HCEC 1CT (cell line): ENCODE measurements around the gene SMIM32.

Experiments
- DNase-seq: peaks from one replicate; pipeline ENCODE4 v3.0.0-alpha.2; 2017

SMIM32 gene

DNA sequence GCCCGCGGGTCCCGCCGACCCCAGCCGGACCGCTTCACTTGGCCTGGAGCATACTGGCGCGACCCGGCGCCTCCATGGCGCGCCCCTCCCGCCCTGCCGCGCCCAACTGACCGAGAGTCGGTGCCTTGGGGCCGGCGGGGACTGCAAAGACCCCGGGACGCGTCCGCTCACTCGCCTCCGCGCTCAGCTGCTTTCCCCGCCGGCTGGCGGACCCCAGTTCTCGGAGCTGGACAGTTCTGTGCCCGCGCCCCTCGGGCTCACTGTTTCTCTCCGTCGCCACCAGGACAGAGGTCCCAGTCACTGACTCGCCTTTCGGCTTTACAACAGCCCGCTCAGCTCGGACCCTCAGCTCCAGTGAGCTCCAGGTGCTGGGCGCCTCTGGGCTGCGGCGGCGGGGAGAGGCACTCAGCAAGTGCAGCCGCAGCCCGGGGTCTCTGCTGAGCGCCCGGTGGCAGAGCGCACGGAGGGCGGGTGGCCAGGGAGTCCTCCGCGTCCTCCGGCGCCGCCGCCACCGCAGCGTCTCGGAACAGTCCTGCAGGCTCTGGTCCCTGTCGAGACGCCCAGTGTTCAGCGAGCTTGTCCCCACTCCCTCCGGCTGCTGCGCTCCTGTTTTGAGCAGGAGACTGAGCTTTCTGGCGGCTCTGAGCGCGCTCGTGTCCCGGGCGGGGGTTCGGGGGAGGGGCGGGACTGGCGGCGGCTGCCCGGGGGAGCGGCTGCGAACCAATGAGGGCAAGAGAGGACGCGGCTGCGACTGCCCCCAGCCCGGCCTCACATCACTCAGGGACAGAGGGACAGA, at the start of gene SMIM32:
TSS of gene SMIM32 (minus strand) at position 637 of the 796 bp plus-strand sequence. CDS start 638 bp downstream, outside the sequence.
- no peak for DNase-seq

DNA sequence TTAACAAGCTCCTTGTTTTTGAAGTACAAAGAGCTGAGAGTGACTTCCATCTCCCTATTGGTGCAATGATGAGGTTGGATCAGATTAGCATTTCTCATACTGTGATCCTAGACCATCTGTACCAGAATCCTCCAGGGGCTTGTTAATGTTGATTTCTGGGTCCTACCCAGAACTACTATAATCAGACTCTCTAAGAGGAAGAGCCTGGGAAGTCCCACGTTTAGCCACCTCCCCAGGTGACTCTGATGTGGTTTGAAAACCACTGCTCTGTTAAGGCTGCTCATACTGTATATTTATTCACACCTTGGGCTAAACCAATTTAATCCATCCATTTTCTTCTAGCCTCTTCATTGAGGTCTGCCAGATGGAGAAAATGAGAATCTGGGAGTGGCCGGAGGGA, 49.6 kb upstream of the SMIM32 start:
- DNase-seq = no peak

DNA sequence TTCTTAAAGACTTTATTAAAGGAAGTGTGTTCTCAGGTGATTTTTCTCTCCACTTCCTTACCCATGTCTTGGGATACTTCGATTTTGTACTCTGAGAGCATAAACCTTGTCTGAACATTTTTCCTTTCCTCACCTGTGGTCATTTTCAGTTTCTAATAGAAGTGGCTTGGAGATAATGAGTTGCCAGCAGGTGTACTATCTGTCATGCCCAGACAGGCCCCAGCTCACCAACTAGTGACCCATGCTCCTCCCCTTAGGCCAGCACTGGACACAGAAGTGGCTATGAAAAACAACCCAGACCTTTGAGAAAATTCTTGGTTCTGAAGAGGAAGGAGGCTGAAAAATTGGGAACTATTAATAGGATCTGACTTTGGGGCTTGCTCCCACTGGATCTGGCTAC, 49.2 kb upstream of the SMIM32 start:
- DNase-seq = no peak

DNA sequence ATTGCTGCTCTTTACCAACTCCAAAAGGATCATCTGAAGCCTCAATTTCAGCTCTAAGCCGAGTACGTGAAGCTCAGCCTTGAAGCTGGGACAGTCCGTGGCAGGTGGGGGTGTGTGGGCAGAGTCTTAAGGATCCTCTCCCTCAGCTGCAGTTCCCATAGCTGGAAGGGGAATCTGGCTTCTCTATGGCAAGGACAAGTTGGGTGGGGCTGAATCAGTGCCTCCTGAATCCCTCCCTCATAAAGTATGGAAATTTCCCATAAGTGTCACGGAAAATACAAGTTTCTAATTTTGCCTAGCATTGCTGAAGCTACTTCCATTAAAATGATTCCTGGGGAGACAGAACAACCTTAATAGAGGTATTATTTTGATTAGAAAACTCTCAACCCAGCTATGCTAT, 47.9 kb upstream of the SMIM32 start:
- DNase-seq = no peak

DNA sequence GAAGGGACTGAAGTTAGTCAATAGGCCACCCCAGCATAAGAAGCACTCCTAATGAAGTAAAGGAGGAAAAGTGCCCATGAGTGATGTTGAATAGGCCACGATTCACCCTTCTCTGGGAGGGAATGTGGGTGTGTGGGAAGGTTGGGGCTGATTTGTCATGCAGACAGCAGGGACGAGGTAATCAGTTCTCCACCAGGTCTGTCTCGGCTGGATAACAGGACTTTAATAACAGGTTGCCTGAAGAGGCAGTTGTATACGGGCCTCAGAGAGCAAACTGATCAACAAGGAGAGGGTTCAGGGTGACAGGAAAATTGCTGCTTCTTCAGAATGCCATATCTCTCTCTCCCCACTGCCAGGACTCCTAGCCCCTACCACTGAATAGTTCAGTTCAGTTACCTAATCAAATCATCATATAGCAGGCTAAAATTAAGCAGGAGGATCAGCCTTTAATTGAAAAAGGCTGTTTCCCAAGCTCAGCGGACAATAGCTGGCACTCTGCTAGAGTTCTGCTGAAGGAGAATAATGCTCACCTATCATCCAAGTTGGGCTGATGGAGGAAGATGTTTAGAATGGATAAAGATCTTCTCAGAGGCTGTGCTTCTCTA, 43.6 kb upstream of the SMIM32 start:
- DNase-seq = no peak

DNA sequence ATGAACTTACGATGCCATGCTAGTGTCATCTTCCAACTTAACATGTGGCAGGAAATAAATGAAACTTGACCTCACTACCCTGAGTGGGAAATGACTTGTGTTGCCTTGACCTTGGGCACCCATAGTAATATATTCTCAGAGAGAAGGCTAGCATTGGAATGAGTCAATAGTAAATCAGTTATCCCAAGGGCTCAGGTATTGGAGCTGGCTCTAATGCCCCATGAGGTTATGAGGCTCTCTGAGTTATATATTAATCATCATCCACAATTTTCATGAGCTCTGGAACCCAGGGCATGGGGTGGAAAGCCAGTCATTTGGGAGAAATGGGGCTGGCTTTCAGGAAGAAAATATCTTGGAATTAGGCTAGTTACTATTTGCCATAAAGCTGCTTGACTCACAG, 42.4 kb upstream of the SMIM32 start:
- peak; percentile 63 for DNase-seq

DNA sequence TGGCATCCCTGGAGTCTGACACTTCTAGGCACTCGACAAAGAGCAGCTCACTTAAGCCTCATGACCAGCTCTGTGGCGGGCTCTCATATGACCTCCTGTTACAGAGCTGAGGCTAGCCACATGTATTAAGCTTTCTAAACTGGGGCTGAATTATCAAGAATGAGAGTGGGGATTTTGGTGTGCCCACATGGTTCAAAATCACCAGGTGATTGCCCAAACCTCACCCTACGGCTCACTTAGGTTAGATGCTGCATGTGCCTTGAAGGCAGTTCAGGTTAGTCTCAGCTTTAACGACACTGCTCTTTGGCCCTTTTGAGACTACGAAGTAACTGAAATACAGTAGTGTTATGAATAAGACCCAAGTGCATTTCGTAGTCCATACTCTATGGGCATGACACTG, 39.4 kb upstream of the SMIM32 start:
- DNase-seq = no peak

DNA sequence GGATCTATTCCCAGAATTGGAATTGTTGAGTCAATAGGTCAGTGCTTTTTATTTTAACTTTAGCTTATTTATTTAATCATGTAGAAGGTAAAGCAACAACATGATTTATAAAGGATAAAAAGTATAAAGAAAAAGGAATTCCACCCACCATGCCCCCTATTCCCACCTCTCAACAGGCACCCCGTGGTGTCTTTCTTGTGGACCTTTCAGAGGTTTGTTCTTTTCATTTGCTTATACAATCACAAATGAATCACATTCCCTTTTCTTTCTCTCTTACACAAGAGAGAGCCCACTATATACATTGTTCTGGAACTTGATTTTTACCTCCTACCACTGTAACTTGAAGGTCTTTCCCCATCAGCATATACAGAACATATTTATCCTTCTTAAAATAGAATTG, 37.2 kb upstream of the SMIM32 start:
- no peak for DNase-seq

DNA sequence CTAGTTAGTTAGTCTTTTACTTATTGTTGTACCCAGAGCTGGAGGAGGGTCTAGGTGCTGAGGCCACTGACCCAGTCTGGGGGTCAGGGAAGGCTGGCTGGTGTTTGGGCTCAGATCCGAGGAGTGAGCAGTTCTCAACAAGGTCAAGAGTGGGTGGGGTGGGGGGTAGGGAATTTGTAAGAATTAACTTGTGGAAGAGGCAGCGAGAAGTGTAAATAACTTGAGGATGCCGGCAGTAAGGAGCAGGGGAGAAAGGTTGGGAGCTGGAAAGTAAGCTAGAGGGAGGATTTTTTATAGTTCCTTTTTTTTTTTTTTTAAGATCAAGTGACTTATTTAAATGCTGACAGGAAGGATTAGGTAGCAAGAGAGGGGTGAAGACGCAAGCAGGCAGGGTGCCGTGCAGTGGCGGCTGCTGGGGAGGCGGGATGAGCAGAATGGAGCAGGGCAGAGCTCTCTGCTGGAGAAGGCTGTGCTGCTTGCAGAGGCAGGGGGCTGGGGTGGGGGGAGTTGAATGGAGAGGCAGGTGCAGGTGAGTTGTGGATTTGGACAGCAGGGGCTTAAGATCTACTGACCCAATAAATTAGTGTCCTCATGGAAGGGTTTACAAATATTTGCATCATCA, 35.3 kb upstream of the SMIM32 start:
- no peak for DNase-seq

DNA sequence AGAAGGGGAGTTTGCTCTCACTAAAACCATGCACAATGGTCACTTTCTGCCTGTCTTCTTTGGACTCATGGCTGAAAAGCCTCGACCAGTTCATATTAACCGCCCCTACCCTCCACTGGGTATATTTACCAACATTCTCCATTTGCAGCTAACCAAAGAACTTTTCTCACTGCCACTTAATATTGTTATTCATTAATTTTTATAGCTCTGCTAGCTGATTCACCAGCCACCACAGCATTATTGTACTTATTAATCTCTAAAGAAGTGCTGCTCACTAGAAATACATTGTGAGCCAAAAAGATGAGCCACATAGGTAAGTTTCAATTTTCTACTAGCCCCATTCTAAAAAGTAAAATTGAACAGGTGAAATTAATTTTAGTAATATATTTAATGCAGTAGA, 33.4 kb upstream of the SMIM32 start:
- DNase-seq = no peak

DNA sequence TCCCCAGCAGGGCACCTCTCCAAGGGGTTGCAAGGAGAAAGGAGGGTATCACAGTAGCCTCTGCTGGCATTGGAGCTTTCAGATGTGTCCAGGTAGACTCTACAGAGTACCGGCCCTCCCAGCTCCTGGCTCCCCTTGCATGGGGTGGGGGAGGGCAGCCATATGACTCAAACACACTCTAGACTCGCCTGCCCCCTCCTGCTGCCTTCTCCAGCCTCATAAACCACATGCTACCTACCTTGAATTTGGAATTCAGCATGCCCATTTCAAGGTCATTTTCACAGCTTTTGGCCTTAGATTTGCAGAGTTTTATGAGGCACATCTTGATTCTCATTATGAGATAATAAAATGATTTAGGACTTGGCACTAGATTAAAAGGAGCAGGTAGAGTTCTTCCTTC, 32.8 kb upstream of the SMIM32 start:
- no peak for DNase-seq

DNA sequence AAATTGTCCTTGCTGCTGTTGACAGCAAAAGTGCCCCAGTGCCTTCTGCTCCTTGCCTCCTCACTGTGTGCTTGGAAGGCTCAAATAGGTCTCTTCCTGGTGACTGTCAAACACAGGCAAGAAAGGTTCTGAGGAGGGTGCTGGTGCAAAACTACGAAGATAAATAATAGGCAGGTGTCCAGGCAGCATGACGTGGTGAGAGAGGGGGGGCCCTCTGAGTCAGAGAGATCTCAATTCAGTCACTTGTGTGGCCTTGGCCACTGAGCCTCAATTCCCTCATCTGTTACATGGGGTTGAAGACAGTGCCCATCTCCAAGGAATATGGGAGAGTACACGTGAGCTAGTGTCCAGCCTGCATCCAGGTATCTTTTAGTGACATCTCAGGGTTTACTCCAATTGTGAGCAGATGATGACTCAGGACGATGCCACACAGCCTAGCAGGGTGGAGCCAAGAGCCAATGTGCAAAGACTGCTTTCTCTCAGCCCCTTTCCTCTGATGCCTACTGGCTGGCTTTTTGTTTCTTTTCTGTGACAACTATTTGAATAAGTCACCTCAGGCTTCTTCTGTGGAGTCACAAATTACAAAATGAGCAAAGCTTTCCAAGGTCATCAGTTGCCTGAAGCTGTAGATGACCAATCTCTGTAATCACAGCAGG, 29.7 kb upstream of the SMIM32 start:
- DNase-seq = no peak

DNA sequence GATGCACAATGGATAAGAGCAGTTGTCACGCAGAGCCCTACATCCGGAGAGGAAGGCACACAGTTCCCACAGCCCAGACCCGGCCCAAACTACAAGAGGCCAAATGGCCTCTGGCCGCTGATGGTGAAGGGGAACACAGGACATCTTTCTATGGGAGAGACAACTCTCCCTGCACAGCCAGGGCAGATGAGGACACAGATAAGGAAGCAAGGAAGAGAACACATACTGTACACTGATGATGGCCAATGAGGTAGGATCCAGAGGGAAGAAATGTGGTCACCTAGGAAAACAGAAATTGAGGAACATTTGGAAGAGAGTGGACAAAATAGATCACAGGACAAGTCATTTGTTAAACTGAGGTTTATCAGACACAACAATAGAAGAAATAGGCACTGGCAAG, 28.4 kb upstream of the SMIM32 start:
- DNase-seq = no peak

DNA sequence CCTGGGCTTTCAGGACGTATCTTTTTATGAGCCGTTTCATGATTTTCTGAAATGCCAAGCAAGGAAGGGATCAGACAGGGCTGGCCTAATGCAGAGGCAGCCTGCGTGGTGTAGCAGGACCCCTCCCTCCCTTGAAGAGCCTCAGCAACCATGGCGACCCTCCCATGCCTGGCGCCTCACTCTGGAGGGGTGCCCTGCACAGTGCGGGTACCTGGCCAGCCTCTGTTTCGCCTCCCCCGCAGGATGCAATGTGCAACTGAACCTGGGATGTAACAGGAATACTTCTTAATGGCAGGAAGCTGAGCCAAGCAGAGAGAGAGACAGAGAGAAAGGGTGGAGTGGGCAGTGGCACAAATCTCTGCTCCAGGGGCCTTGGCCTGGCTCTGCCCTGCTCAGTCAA, 23.3 kb upstream of the SMIM32 start:
- DNase-seq = no peak

DNA sequence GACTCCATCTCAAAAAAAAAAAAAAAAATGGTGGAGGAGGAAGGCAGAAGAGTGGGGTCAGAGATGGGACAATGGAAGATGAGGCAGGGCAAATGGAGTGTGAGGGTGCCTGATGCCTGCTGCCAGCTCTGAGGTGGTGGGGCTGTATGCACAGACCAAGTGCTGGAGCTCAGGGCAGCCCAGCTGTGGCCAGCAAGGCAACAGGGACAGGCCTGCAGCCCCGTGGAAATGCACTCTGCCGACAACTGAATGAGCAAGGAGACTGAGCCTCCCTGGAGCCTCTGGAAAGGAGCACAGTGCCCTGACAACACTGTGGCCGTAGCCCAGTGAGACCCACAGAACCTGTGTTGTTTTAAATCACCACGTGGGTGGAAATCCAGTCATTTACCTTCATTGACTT, 22.9 kb upstream of the SMIM32 start:
- DNase-seq = no peak

DNA sequence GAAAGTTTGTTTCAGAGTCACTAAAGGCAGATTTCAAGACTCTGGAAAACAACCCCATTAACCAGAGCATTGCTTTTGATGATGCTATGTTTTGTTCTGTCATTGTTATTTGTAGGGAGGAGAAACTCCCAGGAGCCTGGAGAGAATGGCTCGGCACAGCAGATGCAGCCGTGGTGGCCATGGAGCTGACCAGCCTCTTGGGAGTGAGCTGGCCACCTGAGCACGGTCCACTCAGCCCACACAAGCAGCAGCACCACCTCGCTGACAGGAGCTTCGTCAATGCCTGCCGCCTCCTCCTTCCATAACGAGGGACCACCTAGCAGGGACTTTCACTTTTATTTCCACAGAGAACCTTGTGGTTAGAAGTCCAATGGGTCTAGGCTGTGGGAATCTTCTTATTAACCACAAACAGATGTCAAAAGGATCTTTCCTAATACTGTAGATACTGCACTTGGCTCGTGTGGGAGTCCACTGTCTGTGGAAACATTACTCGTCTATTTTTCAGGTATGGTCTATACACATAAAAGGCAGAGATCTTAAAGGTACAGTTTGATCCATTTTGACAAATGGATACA, 21.0 kb upstream of the SMIM32 start:
- no peak for DNase-seq

DNA sequence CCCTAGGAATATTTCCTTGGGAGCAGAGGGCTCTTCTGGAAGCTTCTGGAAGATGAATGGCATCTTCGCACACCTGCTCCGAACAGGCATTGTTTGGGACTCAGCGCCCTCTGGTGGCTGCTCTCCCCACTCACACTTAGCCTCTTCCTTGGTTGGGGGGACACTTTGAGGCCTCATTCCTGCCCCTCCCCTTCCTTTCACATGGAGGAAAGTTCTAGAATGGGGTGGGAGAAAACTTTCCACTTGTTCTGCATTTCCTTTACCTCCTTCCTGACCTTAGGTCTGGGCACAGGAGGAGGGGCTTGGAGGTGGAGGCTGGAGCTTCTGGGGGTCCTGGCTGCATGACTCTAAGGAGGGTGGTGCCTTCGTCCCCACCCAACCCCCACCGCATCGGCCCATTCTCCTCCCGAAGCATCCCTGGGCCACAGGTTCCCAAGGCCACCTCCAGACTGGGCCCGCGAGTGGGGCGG, 19.3 kb upstream of the SMIM32 start:
- peak; percentile 19 for DNase-seq

DNA sequence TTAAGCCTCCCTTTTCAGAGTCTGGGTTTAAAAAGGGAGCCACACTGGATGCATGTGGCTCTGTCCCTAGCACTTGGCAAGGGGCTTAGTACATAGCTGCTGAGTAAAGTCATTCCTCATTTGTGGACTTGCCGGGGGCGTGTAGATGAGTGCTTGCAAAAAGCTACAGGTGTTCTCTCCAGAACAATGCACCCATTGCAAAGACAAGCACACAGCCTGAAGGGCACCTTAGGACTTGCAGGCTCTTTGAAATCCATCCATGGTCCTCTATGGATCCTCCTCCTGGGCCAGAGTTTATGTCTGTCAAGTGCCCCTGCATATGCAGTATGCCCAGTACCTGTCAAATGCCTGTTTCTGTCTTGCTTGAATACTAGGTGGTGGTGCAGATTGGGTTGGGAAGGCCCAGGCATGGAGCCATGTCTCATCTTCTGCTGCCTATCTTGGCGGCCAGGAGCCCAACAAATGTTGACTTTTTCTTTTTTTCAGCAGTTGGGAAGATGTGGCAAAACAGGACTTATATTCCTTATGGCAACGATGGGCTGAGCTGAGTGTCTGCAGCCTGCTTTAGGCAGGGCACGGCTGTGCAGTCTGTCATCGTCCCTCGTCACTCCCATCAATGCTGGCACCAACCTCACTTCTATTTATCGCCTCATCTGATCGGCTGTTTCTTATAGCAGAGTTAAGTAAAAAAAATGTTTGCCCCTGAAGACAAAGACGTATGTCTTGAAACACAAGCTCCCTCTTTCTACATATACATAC, 18.5 kb upstream of the SMIM32 start:
- DNase-seq = no peak

DNA sequence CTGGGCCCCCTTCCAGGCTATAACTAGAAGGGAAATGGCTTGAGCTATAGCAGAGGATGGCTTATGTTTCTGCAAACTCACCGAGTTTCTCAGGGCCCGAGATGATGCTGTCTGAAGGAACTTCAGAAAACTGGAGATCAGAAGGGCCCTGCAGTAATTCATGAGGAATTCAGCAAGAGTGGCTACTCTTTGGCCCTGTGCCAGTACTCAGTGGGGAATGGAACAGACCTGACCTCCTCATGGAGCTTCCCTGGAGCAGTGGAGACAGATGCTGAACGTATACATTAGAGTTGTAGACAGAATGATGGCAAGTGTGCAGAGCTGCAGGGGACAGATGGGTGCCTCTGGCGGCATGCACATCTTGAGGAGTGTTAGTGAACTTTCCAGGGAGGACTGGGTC, 17.3 kb upstream of the SMIM32 start:
- DNase-seq = no peak

DNA sequence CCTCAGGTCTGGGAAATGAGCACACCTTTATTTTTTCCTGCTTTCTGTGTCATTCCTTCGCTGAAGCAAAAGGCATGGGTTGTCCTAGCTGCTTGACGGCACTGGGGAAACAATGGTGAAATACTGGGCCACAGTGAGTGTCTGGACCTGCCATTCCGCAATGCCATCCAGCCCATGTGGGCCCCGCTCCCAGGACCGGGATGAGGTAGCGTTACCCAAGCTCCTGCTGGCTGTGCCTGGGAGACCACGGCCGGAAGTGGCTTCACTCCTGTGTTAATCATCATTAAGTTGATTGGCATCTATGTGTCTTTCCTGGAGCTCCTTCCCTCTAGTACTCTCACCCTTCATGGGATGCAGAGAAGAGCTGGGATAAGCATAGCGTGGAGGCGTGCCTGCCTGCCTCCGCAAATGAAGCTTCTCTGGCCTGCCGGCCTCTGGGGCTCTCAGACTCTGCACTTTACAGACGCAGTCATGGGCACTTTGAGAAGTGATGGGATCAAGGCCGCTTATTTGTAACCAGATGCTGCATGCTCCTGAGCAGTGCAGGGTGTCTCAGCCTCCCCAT, 16.5 kb upstream of the SMIM32 start:
- no peak for DNase-seq

DNA sequence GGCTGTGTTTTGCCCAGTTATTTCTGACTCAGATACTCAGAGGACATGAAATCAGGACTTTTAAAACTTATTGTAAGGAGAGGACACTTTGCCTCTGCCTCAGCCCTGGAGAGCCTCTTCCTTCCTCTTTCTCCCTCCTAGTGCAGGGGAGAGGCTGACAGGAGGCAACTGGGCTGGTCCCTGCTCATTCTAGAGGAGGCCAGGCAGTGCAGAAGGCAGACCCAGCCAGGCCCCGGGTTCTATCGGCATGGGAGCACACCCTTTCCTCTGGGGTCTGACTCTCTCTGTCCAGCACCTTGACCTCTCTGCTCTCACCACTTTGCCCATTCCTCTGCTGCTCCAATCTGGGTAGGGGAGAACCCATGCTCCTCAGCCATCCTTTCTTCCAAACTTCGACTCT, 16.0 kb upstream of the SMIM32 start:
- no peak for DNase-seq

DNA sequence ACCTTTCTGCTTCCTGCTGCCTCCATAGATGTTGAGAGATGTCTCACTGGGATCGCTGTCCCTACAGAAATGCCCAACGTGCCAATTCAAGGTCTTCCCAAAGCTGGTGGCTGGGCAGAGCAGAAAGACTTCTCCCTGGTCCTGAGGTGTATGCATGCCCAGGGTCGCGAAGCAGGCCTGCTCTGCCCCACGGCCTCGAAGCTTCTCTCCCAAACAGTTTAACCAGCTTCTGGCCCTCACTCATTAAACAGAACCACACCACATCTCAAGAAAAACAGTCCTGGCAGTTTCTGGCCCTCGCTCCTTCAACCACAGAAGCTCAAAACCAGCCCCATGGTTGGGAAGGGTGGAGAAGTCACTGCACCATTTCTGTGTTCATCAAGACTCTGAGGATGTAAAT, 14.7 kb upstream of the SMIM32 start:
- no peak for DNase-seq
